ENCODE results near the gene MRFAP1L1.
"Not testable (repeated sequence)": the region's sequence is repeated elsewhere in the genome, so short reads cannot be mapped to it uniquely, and the experiment has no call there.

The MRFAP1L1 gene

GRCh38 chr4:6688879-6689505, 20.7 kb downstream of the MRFAP1L1 start:
- peak; percentile 85 for DNase-seq (ENCODE audit: low read depth)

- no peak for DNase-seq (ENCODE audit: low read depth)
Measured at GRCh38 chr4:6687947-6688878, 21.5 kb downstream of the MRFAP1L1 start.

GRCh38 chr4:6686104-6686787, 23.4 kb downstream of the MRFAP1L1 start:
- no peak for DNase-seq (ENCODE audit: low read depth)

GRCh38 chr4:6684656-6685055, 25.0 kb downstream of the MRFAP1L1 start:
- no peak for DNase-seq (ENCODE audit: low read depth)

GRCh38 chr4:6682862-6683590, 26.6 kb downstream of the MRFAP1L1 start:
- no peak for DNase-seq (ENCODE audit: low read depth)

- no peak for DNase-seq (ENCODE audit: low read depth)
Measured at GRCh38 chr4:6681191-6681590, 28.5 kb downstream of the MRFAP1L1 start.

- DNase-seq (ENCODE audit: low read depth), result no peak
Measured at GRCh38 chr4:6680372-6681034, 29.2 kb downstream of the MRFAP1L1 start.

- no peak for DNase-seq (ENCODE audit: low read depth)
Measured at GRCh38 chr4:6676722-6677558, 32.7 kb downstream of the MRFAP1L1 start.

GRCh38 chr4:6674500-6675149, 35.0 kb downstream of the MRFAP1L1 start:
- no peak for DNase-seq (ENCODE audit: low read depth)

- peak; percentile 87 for DNase-seq (ENCODE audit: low read depth)
Measured at GRCh38 chr4:6673660-6674499, 35.8 kb downstream of the MRFAP1L1 start.

- not testable (repeated sequence) for DNase-seq (ENCODE audit: low read depth)
Measured at GRCh38 chr4:6673191-6673659, 36.4 kb downstream of the MRFAP1L1 start.

- DNase-seq (ENCODE audit: low read depth), result not testable (repeated sequence)
Measured at GRCh38 chr4:6672541-6673190, 37.0 kb downstream of the MRFAP1L1 start.

- no peak for DNase-seq (ENCODE audit: low read depth)
Measured at GRCh38 chr4:6672131-6672530, 37.5 kb downstream of the MRFAP1L1 start.

GRCh38 chr4:6671648-6672047, 38.0 kb downstream of the MRFAP1L1 start:
- DNase-seq (ENCODE audit: low read depth), result no peak

GRCh38 chr4:6668391-6668790, 41.3 kb downstream of the MRFAP1L1 start:
- no peak for DNase-seq (ENCODE audit: low read depth)

- no peak for DNase-seq (ENCODE audit: low read depth)
Measured at GRCh38 chr4:6665320-6665654, 44.4 kb downstream of the MRFAP1L1 start.

- no peak for DNase-seq (ENCODE audit: low read depth)
Measured at GRCh38 chr4:6663596-6664393, 45.9 kb downstream of the MRFAP1L1 start.

- no peak for DNase-seq (ENCODE audit: low read depth)
Measured at GRCh38 chr4:6662591-6662990, 47.1 kb downstream of the MRFAP1L1 start.
